ENCODE measurements around the gene CD59.
"Not testable (repeated sequence)": the region's sequence is repeated elsewhere in the genome, so short reads cannot be mapped to it uniquely, and the experiment has no call there.

CD59 gene

GRCh38 chr11:33743291-33743690 is 7.1 kb upstream of the CD59 start:
- DNase-seq = no peak

- DNase-seq = no peak
These were observed 6.1 kb upstream of the CD59 start for GRCh38 chr11:33742249-33742851.

GRCh38 chr11:33741806-33742205 is 5.6 kb upstream of the CD59 start:
- no peak for DNase-seq

- DNase-seq = no peak
These were observed 1.2 kb upstream of the CD59 start for GRCh38 chr11:33737362-33737821.

- peak in 12 of 51 donors; percentile 5 to 65 (median 26) for DNase-seq
These were observed 714 bp downstream of the CD59 start for GRCh38 chr11:33735271-33736147.

- DNase-seq = peak in 8 of 51 donors; percentile 4 to 61 (median 16)
These were observed 1.6 kb downstream of the CD59 start for GRCh38 chr11:33734441-33735270.

- DNase-seq = no peak
These were observed 2.2 kb downstream of the CD59 start for GRCh38 chr11:33733980-33734379.

- DNase-seq = no peak
These were observed 4.3 kb downstream of the CD59 start for GRCh38 chr11:33731723-33732531.

- no peak for DNase-seq
These were observed 5.5 kb downstream of the CD59 start for GRCh38 chr11:33730716-33731115.

GRCh38 chr11:33729072-33729664 is 7.1 kb downstream of the CD59 start:
- DNase-seq = not testable (repeated sequence)

GRCh38 chr11:33727539-33727938 is 8.7 kb downstream of the CD59 start:
- DNase-seq = not testable (repeated sequence)

GRCh38 chr11:33725496-33725895 is 10.7 kb downstream of the CD59 start:
- no peak for DNase-seq

- DNase-seq = peak in 8 of 51 donors; percentile 11 to 41 (median 22)
These were observed 11.6 kb downstream of the CD59 start for GRCh38 chr11:33724644-33725035.

- no peak for DNase-seq
These were observed 12.9 kb downstream of the CD59 start for GRCh38 chr11:33723238-33723881.

- no peak for DNase-seq
These were observed 13.5 kb downstream of the CD59 start for GRCh38 chr11:33722590-33723234.

GRCh38 chr11:33721984-33722383 is 14.2 kb downstream of the CD59 start:
- DNase-seq = no peak

- no peak for DNase-seq
These were observed 14.8 kb downstream of the CD59 start for GRCh38 chr11:33721426-33721825.

- no peak for DNase-seq
These were observed 16.6 kb downstream of the CD59 start for GRCh38 chr11:33719587-33719986.

GRCh38 chr11:33718440-33718839 is 17.8 kb downstream of the CD59 start:
- DNase-seq = no peak

GRCh38 chr11:33716243-33716642 is 20.0 kb downstream of the CD59 start:
- no peak for DNase-seq

Measured in hypothalamus (tissue), 51 donors.